Fibroblast of lung (primary cell): Measurements from ENCODE around the gene ADD3.

Source experiments
- CTCF ChIP-seq, 2 donors: IDR thresholded peaks in 1 of 2; conservative IDR thresholded peaks in 1 of 2; 1 replicate in 1 of 2; 2 replicates in 1 of 2; pipeline ENCODE4 v1.5.1; 2011 to 2012; ENCODE audit warnings: low read length in 2 of 2, control low read depth in 1 of 2, inconsistent platforms in 1 of 2, low read depth in 1 of 2, mild to moderate bottlenecking in 1 of 2
- EZH2 ChIP-seq: IDR thresholded peaks from 2 replicates; pipeline ENCODE4 v1.5.1; 2012; ENCODE audit warnings: low read length, control low read depth, mild to moderate bottlenecking; ENCODE audit errors: missing control alignments

- no peak for TF ChIP-seq CTCF (conservative IDR thresholded peaks at IDR 0.05 in 1 of 2, IDR thresholded peaks at IDR 0.05 in 1 of 2; ENCODE audit: low read depth in 1 of 2, low read length in 2 of 2)
- TF ChIP-seq EZH2, result no peak
These were observed 167.6 kb downstream of the ADD3 start for GRCh38 chr10:110175406-110175805.
